Fibroblast of lung (primary cell): ENCODE measurements around the gene TRAP1.

Experiments
- CTCF ChIP-seq, 2 donors: IDR thresholded peaks in 1 of 2; conservative IDR thresholded peaks in 1 of 2; 1 replicate in 1 of 2; 2 replicates in 1 of 2; pipeline ENCODE4 v1.5.1; 2011 to 2012; ENCODE audit warnings: low read length in 2 of 2, control low read depth in 1 of 2, inconsistent platforms in 1 of 2, low read depth in 1 of 2, mild to moderate bottlenecking in 1 of 2
- EZH2 ChIP-seq: IDR thresholded peaks from 2 replicates; pipeline ENCODE4 v1.5.1; 2012; ENCODE audit warnings: low read length, control low read depth, mild to moderate bottlenecking; ENCODE audit errors: missing control alignments

- no peak for TF ChIP-seq CTCF (conservative IDR thresholded peaks at IDR 0.05 in 1 of 2, IDR thresholded peaks at IDR 0.05 in 1 of 2; ENCODE audit: low read depth in 1 of 2, low read length in 2 of 2)
- no peak for TF ChIP-seq EZH2
Measured at GRCh38 chr16:3669082-3669481, 48.2 kb downstream of the TRAP1 start.
